Stimulated activated CD4-positive, alpha-beta T cell treated with anti-CD3 and anti-CD28 coated beads, TNF-alpha, amount 100 ng/mL, for 24 hours (primary cell): ENCODE results near the gene BIN2.
"Not testable (repeated sequence)": the region's sequence is repeated elsewhere in the genome, so short reads cannot be mapped to it uniquely, and the experiment has no call there.

Experiments used
- DNase-seq, 3 experiments: peaks; one replicate each; pipeline ENCODE4 v3.0.0-alpha.2; 2020; ENCODE audit warnings: low read depth in 3 of 3

Gene BIN2

DNA sequence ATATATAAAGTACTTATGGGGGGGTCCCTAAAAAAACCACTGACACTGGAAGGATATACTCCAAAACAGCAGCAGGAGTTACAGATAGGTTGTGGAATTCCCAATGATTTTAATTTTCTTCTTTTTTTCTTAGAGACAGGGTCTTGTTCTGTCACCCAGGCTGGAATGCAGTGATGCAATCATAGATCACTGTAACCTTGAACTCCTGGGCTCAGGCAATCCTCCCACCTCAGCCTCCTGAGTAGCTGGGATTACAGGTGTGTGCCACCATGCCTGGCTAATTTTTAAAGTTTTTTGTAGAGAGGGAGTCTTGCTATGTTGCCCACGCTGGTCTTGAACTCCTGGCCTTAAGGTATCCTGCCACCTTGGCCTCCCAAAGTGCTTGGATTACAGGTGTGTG, 64.4 kb downstream of the BIN2 start:
- not testable (repeated sequence) for DNase-seq

DNA sequence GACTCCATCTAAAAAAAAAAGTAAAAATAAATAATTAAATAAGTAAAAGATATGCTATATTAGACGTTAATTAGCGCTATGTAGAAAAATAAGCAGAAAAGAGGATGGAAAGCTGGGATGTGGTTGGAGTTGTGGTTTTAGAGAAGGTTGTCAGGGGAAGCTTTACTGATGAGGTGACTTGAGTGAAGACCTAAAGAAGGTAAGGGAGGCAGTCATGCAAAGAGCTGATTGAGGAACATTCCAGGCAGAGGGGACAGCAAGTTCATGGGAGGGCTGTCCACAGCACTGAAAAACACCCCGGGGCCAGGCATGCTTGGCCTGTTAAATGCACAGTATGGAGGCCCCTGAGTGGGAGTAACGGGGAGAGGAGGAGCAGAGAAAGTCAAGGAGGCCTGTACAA, 69.4 kb downstream of the BIN2 start:
- DNase-seq: no peak

DNA sequence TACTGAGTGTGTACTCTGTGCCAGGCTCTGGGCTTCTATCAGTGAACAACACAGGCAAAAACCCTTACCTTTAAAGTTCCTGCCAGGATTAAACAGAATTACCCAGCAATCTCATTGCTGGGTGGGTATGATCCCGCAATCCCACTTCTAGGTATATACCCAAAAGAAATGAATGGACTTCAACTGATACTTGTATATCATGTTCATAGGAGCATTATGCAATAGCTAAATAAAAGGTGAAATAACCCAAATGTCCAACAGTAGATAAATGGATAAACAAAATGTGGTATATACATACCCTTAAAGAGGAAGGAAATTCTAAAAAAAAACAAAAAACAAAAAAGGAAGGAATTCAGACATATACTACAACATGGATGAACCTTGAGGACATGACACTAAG, 70.7 kb downstream of the BIN2 start:
- DNase-seq: no peak

GRCh38 chr12:51247523-51248206, 76.3 kb downstream of the BIN2 start:
- no peak for DNase-seq

GRCh38 chr12:51246254-51246853, 77.6 kb downstream of the BIN2 start:
- no peak for DNase-seq

- DNase-seq: no peak
These were observed 78.3 kb downstream of the BIN2 start for GRCh38 chr12:51245476-51246253.

GRCh38 chr12:51244269-51244668, 79.7 kb downstream of the BIN2 start:
- no peak for DNase-seq

DNA sequence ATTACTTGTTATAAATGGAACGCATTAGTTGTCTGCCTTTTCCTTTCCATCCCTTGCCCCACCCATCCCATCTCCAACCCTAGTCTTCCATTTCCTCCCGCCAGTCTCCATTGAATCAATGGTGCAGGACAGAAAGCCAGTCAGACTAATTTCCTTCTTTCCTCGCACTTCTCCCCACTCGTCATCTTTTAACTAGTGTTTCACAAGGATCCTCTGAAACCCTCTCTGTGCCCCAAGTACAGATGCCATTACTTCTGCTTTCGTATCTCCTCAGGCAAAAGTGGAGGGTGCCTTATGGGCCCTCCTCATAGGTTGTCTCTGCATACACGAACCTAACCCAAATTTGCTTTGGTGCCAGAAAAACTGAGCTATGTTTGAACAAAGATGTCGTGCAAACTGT, 81.1 kb downstream of the BIN2 start:
- no peak for DNase-seq

- no peak for DNase-seq
These were observed 81.9 kb downstream of the BIN2 start for GRCh38 chr12:51242120-51242519.

DNA sequence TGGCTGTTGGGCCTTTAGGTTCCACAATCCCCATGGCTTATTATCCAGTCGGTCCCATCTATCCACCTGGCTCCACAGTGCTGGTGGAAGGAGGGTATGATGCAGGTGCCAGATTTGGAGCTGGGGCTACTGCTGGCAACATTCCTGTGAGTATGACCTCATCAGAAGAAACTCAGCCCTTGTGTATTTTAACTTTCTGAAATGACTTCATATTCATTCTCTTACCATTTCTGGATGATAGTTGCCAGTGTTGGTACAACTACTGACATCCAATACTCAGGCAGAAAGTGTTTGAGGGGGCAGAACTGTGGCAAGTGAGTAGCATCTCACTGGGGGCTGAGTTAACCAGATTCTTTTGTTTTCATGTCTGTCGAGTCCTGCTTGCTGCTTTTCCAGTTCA, 83.0 kb downstream of the BIN2 start:
- no peak for DNase-seq

DNA sequence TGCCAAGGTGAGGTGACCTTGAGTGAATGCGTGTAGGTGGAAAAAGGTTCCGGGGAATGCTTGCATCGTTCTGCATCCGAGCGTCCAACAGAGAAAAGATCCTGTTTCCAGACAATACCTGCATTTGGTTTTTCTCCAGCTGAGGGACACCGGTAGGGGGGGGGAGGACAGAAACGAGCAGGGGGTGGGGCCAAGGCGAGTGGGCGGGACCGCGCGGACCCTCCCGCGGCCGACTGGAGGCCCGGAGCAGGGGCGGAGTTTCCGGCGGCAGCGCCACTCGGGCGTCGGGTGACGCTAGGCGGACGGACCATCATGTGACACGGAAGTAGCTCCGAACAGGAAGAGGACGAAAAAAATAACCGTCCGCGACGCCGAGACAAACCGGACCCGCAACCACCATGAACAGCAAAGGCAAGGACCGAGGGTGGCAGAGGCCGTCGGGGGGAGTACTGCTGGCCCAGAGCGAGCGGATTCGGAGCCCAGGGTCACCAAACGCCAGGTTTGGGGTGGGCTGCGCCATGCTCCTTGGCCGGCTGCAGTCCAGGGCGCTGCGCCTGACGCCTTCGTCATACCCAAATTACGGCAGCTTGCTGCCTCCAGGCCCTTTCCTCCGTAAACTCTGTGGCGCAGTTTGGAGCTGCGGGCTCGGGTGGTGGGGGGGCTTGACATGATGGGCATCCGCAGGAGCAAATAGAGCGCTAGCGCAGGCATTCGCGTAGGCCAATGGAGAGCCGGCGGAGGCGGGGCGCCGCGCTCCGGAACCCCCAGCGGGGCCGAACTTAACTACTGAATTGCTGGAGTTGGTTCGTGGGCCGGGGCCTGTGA, 85.3 kb downstream of the BIN2 start, which contains the start of gene DAZAP2:
Gene DAZAP2, plus strand, starts transcription at position 317 of the 825 bp plus-strand sequence. Its CDS starts 82 bp downstream, at position 399.
- DNase-seq: peak; percentile 85 to 97 (median 92)

GRCh38 chr12:51238037-51238509, 85.9 kb downstream of the BIN2 start:
- no peak for DNase-seq

DNA sequence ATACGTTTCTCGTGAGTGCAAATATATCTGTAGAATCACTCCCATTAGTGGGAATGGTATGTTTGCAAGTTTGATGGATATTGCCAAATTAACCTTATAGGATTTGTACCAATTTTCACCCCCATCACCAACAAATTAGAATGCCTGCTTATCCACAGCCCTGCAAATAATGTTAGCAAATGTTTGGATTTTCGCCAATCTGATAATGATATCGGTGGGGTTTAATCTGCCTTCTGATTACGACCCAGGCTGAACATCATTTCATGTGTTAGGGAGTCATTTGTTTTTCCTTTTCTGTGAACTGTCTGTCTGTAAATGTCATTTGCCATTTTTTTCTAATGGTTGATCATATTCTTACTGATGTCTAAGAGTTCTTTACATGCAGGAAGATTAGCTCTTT, 89.4 kb downstream of the BIN2 start:
- no peak for DNase-seq

DNA sequence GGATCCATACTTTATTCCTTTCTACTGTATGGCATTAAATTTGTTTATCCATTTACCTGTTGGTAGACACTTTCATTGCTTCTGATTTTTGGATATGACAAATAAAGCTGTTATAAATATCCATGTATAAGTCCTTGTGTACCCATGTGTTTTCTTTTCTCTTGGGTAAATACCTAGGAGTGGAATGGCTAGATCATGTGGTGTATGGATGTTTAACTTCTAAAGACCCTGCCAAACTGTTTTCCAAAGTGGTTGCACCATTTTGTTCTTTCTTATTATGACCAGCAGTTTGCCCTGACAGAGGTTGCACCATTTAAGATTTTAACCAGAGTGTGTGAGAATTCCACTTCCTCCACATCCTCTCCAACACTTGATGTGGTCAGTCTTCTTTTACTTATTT, 91.3 kb downstream of the BIN2 start:
- DNase-seq: no peak
